Sigmoid colon (tissue), 4 donors: Measurements from ENCODE around the gene KDM1A.

Experiments
- EP300 ChIP-seq, 4 donors: sonication (generic); formaldehyde crosslinking; IDR thresholded peaks; one replicate each; pipeline ENCODE4 v1.6.1; 2017; ENCODE audit warnings: antibody characterized with exemption in 4 of 4
- POLR2A ChIP-seq, 2 donors: fragments of 450-650 bp; IDR thresholded peaks; one replicate each; pipeline ENCODE4 v1.6.1; 2016; ENCODE audit warnings: antibody characterized with exemption in 2 of 2, mild to moderate bottlenecking in 2 of 2, moderate library complexity in 2 of 2
- POLR2AphosphoS5 ChIP-seq, 4 donors: sonication (generic); formaldehyde crosslinking; IDR thresholded peaks; one replicate each; pipeline ENCODE4 v1.6.1; 2017; ENCODE audit warnings: antibody characterized with exemption in 4 of 4
- TF ChIP-seq, protein P1 (sequence below), 4 experiments: fragments of 450-650 bp in 3 of 4; fragments of 200-600 bp in 1 of 4; IDR thresholded peaks; one replicate each; pipeline ENCODE4 v1.5.1; 2016 to 2019; ENCODE audit warnings: antibody characterized with exemption in 4 of 4, mild to moderate bottlenecking in 3 of 4, moderate library complexity in 2 of 4

- no peak for TF ChIP-seq POLR2A (IDR thresholded peaks at IDR 0.05)
- no peak for TF ChIP-seq POLR2AphosphoS5 (IDR thresholded peaks at IDR 0.05)
- TF ChIP-seq, protein P1, sequence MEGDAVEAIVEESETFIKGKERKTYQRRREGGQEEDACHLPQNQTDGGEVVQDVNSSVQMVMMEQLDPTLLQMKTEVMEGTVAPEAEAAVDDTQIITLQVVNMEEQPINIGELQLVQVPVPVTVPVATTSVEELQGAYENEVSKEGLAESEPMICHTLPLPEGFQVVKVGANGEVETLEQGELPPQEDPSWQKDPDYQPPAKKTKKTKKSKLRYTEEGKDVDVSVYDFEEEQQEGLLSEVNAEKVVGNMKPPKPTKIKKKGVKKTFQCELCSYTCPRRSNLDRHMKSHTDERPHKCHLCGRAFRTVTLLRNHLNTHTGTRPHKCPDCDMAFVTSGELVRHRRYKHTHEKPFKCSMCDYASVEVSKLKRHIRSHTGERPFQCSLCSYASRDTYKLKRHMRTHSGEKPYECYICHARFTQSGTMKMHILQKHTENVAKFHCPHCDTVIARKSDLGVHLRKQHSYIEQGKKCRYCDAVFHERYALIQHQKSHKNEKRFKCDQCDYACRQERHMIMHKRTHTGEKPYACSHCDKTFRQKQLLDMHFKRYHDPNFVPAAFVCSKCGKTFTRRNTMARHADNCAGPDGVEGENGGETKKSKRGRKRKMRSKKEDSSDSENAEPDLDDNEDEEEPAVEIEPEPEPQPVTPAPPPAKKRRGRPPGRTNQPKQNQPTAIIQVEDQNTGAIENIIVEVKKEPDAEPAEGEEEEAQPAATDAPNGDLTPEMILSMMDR (IDR thresholded peaks at IDR 0.05), result no peak
- TF ChIP-seq EP300 (IDR thresholded peaks at IDR 0.05), result no peak
Observed at GRCh38 chr1:23126200-23126599, 106.9 kb downstream of the KDM1A start.
